Cardiac septum (tissue), 1 donor: ENCODE measurements around the gene SLC2A8. TPM values are rescaled to one million over a fixed set of nuclear protein-coding genes. Genes with fewer than 3 reads are reported as not detected.

ENCODE experiments used
- DNase-seq: peaks from one replicate; pipeline ENCODE4 v3.0.0-alpha.2; 2020; ENCODE audit warnings: low spot score
- intact Hi-C: fragments of 100-400 bp; cut with DNase I; formaldehyde crosslinking; loops from one replicate; pipeline ENCODE4 v1.14.0; 2022
- total RNA-seq: library from RNA; stranded (reverse); fragmentation: NEBNext Ultra II Directional; extraction: Animal tissue kit (Norgen Biotek cat#: 25700); gene quantifications from one replicate; pipeline ENCODE4 v1.2.1, GENCODE V29; 2021
- donor health status: DM: no; HTN: no; CAD: no.

SLC2A8 gene
- total RNA-seq, 1 donor from 2014 or later = 14.5 TPM

GRCh38 chr9:127422133-127422782 is 25.3 kb downstream of the SLC2A8 start:
- intact Hi-C loops = no loop called here
- DNase-seq = no peak

DNA sequence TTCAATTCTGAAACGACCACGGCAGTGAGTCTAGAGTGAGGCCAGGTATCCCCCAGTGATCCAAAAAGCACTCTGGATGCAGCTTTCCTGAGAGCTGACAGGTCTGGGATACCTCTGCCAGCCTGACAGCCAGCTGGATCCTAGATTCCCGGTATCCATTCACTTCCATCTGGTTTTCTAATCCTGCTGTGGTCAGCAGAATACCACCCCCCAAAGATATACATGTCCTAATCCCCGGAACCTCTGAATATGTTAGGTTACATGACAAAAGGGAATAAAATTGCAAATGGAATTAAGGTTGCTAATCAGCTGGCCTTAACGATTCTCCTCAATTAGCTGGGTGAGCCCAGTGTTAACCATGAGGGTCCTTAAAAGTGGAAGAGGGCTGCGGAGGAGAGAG is 25.8 kb downstream of the SLC2A8 start:
- intact Hi-C loops = no loop called here
- no peak for DNase-seq

- DNase-seq = no peak
- intact Hi-C loops = no loop called here
Measured at GRCh38 chr9:127423476-127423933, 26.5 kb downstream of the SLC2A8 start.

- DNase-seq = peak; percentile 98
- intact Hi-C loops = loop anchor here (1.0 kb wide), 1 partner anchor 27 kb away; the partner anchor contains the start of genes LRSAM1 and RPL12
Measured at GRCh38 chr9:127423934-127424675, 27.1 kb downstream of the SLC2A8 start, which contains the start of gene ZNF79. Gene ZNF79 (plus strand): TSS chr9:127424382. CDS start chr9:127424788, 406 bp downstream.

DNA sequence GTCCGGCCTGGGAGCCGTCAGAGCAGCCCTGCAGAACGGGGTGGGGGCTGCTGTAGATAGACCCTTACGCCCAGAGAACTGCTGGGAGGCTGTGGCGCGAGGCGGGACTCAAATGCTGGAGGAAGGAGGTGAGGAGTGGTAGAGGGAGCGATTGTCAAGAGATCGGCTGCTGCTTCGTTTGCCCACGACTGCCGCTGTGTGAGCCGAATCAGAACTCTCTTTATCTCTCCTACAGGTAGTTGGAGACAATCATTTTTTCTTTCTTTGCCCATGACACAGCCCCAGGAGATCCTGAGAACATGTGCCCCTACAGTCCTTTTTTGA is 27.7 kb downstream of the SLC2A8 start:
- intact Hi-C loops = loop anchor here (1.0 kb wide), 1 partner anchor 27 kb away; the partner anchor contains the start of genes LRSAM1 and RPL12
- no peak for DNase-seq

GRCh38 chr9:127426756-127427155 is 29.8 kb downstream of the SLC2A8 start:
- DNase-seq = no peak
- intact Hi-C loops = no loop called here

DNA sequence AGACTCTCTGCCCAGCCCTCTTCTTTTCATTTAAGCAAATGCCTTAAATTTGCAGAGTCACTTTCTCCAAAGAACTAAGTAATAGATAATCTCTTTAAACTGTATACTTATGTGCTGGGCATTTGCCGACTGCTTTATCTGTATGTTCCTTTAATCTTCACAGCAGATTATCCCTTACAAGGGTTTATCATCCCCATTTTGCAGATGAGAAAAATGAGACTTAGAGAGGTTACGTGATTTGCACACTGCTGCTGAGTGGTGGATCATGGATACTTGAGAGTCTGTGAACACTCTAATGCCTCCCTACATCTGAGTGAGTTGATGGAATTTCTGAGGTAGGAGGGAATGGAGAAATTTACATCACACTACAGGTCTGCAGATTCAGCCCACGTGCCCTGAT is 31.4 kb downstream of the SLC2A8 start:
- intact Hi-C loops = no loop called here
- no peak for DNase-seq

GRCh38 chr9:127430415-127430814 is 33.4 kb downstream of the SLC2A8 start:
- no peak for DNase-seq
- intact Hi-C loops = no loop called here

- intact Hi-C loops = loop anchor here (5.0 kb wide), 1 partner anchor 35 kb away; no protein-coding TSS in a partner anchor
- no peak for DNase-seq
Measured at GRCh38 chr9:127437497-127438264, 40.7 kb downstream of the SLC2A8 start.

GRCh38 chr9:127438394-127438793 is 41.4 kb downstream of the SLC2A8 start:
- no peak for DNase-seq
- intact Hi-C loops = loop anchor here (5.0 kb wide), 1 partner anchor 36 kb away; no protein-coding TSS in a partner anchor

DNA sequence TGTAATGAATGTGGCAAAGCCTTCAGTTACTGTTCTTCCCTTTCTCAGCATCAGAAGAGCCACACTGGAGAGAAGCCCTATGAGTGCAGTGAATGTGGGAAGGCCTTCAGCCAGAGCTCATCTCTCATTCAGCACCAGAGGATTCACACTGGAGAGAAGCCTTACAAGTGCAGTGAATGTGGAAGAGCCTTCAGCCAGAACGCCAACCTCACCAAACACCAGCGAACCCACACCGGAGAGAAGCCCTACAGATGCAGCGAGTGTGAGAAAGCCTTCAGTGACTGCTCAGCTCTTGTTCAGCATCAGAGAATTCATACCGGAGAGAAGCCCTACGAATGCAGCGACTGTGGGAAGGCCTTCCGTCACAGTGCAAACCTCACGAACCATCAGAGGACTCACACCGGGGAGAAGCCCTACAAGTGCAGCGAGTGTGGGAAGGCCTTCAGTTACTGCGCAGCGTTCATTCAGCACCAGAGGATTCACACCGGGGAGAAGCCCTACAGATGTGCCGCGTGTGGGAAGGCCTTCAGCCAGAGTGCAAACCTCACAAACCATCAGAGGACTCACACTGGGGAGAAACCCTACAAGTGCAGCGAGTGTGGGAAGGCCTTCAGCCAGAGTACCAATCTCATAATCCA is 47.4 kb downstream of the SLC2A8 start:
- intact Hi-C loops = no loop called here

GRCh38 chr9:127444921-127445850 is 48.2 kb downstream of the SLC2A8 start:
- DNase-seq = no peak
- intact Hi-C loops = no loop called here

More for the DNA sequence above, 47.4 kb downstream of the SLC2A8 start:
- no peak for DNase-seq

- intact Hi-C loops = no loop called here
- no peak for DNase-seq
Measured at GRCh38 chr9:127445851-127446712, 49.1 kb downstream of the SLC2A8 start.

GRCh38 chr9:127446713-127447415 is 49.9 kb downstream of the SLC2A8 start:
- intact Hi-C loops = no loop called here
- DNase-seq = no peak

GRCh38 chr9:127447416-127448111 is 50.6 kb downstream of the SLC2A8 start:
- no peak for DNase-seq
- intact Hi-C loops = no loop called here

DNA sequence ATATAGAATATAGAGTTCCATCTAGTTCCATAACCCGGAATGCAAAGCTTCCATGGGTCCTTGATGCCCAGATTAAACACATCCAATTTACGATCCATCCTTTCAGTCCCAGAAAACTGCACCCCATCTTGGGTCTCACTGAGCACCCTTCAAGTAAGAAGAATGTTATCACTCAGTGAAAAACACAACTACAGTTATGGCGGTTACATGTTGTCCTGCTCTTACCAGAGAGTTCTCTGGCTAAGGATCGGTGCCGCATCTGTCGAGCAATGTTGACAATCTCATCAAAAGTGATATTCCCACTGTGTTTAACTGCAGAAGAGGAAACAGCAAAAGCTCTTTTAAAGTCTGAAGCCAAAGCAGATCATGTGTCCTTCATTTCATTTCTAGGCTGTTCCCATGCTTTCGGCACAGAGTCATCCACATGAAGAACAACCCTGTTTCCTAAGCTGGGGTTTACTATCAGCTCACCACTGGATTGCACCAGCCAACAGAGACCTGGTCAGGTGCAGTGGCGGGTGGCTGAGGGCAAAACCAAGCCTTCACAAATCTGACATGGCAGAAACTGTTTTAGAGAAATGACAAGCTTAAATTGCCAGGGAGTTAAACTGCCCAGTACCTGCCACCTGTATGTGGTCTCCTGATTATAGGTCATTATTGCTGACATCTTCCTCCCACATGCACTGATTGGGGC is 51.3 kb downstream of the SLC2A8 start:
- intact Hi-C loops = no loop called here
- no peak for DNase-seq
